ENCODE results near the gene ZNF568.

DNA sequence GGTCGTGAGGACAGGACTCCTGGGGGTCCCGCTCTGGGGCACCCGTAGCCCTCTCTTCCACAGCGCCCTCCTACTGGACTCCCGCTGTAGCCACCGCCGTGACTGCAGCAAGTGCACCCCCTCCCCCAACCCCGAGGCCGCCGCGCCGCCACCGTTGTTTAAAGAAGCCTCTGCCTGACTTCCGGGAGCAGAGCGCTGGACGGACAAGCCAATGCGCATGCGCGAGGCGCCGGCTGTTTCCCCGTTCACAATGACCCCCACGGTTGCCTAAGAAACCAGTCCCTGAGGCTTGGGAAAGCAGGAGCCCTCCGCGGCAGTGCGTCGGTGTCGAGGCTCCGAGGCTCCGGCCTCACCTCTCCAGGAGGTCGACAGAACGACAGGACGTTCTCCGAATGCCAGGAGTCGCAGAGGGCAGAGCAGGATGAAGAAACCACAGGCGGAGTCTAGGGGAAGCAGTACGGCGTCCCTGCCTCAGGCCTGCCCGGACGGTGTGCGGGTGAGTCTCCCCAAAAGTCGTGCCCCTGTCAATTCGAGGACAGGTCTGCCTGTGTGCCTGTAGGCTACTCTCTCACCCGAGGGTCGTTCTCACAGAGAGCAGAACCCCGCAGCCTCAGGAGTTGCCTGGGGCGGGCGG, 91.6 kb downstream of the ZNF568 start:
- TF ChIP-seq EZH2 (IDR thresholded peaks at IDR 0.05; ENCODE audit: insufficient read depth, poor library complexity, severe bottlenecking): no peak
- TF ChIP-seq EZH2phosphoT487 (IDR thresholded peaks at IDR 0.05; ENCODE audit: insufficient read depth, low read depth): no peak
